DMS153 (cell line): ENCODE measurements around the gene GABARAPL1.
"Not testable (repeated sequence)": the region's sequence is repeated elsewhere in the genome, so short reads cannot be mapped to it uniquely, and the experiment has no call there.

Experiments
- DNase-seq: peaks from one replicate; lab custom pipeline; 2025; lab: John Stamatoyannopoulos, UW

Gene GABARAPL1

DNA sequence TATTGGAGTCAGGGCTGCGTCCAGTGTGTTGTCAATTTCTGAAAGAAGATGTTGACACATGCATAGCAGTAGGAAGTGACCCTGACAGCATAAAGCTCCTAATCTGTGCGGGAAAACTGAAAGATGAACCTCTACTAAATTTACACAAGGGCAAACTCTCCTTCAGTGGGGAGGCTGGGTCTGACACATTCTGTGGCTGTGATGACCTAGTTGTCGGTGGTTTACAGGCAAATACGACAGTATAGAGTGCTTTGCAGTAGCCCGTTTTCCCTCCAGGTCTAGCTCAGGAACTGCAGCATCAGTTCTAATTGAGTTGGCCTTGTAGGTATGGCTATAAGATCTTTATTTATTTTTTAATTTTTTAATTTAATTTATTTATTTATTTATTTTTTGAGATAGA is 14.8 kb upstream of the GABARAPL1 start:
- DNase-seq, result no peak

DNA sequence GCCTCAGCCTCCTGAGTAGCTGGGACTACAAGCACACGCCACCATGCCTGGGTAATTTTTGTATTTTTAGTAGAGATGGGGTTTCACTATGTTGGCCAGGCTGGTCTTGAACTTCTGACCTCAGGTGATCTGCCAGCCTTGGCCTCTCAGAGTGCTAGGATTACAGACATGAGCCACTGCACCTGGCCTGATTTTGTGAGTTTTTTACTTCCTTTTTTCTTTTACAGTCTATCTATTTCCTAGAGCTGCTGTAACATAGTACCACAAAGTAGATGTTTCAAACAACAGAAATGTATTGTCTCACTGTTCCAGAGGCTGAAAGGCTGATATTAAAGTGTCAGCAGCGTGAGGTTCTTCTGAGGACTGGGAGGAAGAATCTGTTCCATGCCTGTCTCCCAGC is 8.2 kb upstream of the GABARAPL1 start:
- not testable (repeated sequence) for DNase-seq

DNA sequence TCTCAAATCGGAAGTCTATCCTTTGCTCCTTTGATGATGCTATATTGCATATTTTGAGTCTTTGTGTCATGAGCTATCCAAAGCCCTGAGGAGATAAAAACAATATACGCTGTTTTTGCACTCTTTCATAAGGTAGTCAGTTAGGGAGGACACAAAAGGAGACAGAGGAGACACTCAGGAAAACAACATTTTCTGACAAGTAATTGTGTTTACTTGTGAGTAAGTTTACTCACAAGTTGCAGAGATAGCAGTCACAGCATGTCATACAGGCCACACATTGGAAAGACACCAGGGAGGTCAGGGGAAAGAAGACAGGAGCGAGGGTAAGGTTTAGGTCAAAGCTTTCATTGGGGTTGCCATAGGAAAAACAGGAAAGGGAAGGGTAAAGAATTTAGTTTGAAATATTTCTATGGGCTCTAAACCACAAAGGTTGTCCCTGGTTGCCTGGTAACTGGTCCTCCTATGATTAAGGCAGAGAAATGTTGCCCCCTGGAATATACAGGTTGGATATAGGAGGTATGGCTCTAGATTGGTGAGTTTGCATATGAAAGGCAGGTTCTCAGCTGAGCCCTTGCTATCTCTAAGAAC is 7.4 kb upstream of the GABARAPL1 start:
- DNase-seq, result no peak

DNA sequence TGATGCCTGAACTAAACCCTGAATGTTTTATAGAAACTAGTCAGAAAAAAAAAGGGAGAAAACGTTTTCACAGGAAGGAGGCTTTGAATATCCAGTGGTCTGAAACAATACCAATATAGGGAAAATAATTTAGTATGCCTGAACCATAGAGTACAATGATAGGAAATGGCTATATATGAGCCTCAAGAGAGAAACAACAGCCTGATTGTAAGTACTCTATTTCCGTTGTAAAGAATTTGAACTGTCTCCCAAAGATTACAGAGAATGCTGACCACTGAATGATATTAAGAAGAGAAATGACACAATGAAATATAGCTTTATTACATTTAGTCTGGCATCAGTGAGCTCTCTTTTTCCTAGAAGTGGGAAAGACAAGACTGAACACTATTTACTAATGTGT is 5.5 kb upstream of the GABARAPL1 start:
- no peak for DNase-seq

DNA sequence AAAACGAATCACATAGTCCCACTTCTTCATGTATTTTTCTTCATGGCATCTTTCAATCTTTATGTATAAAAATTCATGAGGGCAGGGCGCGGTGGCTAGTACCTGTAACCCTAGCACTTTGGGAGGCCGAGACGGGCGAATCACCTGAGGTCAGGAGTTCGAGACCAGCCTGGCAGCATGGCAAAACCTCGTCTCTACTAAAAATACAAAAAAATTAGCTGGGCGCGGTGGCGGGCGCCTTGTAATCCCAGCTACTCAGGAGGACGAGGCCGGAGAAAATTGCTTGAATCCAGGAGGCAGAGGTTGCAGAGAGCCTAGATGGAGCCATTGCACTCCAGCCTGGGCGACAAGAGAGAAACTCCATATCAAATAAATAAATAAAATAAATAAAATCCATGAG is 2.5 kb upstream of the GABARAPL1 start:
- no peak for DNase-seq

DNA sequence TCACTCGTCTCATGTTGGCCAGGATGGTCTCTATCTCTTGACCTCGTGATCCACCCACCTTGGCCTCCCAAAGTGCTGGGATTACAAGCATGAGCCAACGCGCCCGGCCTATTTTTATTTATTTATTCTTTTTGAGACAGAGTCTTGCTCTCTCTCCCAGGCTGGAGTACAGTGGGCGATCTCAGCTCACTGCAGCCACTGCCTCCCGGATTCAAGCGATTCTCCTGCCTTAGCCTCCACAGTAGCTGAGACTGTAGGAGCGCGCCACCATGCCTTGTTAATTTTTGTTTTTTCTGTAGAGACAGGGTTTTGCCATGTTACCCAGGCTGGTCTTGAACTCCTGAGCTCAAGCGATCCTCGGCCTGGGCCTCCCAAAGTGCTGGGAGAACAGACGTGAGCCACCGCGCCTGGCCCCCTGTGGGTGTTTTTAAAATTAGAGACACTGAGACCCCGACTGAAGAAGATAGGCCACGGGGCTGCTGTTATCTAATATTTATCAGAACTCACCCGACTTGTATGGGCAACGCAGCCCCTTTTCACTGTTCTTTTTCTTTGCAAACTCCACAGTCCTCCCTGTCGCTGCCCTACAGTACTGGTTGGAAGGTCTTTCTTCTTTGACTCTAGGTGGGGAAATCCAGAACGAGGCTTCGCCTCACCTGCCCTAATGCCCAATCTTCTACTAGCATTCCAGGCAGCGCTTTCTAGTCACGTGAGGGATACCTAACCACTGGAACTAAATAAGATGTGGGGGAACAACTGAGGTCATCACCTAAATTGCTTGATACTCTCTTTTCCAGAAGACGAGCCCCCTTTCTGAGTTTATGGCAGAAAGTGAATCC is 1.4 kb upstream of the GABARAPL1 start:
- no peak for DNase-seq

DNA sequence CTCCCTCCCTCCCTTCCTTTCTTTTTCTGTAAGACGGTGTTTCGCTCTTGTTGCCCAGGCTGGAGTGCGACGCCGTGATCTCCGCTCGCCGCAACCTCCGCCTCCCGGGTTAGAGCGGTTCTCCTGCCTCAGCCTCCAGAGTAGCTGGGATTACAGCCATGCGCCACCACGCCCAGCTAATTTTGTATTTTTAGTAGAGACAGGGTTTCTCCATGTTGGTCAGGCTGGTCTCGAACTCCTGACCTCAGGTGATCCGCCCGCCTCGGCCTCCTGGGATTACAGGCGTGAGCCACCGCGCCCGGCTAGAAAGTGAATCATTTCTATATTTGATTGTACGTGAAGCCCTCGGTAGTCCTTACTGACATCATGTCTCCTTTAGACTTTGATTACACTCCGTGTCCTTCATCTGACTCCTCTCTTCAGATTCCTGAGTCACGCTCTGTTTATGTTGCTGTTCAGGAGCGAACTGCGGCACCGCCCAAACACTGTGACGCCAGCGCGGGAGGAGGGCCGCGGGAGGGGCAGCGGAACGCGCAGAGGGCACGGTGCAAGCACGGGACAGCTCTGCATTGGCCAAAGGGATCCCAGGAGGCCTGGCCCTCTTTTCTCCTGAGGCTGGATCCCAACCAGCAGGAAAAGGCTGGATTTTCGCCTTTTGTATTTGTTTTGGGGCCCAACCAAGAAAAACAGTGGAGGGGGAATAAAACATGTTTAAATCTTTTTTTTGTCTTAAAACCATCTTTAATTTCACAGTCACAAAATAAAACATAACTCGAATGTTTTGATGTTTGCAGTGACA is 538 bp upstream of the GABARAPL1 start:
- DNase-seq, result peak; percentile 97

DNA sequence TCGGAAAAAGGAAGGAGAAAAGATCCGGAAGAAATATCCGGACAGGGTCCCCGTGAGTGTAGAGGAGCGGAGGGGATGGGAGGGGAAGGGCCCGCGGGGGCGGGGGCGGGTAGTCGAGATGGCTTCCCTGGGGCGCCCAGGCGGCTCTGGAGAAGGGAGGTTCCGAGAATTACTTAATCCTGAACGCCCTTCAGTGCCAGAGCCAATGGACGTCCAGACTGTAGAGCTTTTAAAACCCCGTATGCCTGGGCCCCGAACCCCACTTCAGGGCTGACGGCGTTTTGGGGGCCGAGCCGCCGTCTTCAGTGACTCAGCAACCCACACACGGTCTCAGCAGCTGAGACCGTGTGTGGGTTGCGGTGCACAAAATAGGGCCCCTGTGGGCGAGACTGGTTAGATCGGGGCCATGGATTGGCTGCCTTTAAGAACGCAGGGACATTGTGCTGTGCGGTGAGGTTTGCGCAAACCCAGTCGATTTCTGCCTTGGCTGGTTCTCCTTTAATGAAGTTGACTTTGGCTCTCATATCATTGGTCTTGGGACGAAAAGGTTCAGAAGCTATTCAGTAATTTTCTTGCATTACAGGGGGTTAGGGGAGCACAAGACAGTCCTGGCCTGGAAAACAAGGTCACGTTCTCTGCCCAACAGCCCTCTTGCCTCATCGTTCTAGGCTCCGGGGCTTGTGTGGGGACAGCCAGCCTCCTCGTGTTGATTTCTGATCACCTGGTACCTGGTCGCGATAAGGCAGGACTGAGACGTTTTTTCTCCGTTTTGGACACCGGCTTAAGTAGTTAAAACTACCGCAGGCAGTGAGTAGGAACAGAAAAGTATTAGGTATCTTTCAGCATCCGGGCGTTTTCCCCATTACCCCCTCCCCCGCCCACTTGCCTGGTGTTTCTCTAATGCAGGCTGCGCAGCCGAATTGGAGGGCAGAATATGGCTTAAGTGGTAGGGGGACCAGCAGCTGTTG is 775 bp downstream of the GABARAPL1 start:
- DNase-seq, result no peak

DNA sequence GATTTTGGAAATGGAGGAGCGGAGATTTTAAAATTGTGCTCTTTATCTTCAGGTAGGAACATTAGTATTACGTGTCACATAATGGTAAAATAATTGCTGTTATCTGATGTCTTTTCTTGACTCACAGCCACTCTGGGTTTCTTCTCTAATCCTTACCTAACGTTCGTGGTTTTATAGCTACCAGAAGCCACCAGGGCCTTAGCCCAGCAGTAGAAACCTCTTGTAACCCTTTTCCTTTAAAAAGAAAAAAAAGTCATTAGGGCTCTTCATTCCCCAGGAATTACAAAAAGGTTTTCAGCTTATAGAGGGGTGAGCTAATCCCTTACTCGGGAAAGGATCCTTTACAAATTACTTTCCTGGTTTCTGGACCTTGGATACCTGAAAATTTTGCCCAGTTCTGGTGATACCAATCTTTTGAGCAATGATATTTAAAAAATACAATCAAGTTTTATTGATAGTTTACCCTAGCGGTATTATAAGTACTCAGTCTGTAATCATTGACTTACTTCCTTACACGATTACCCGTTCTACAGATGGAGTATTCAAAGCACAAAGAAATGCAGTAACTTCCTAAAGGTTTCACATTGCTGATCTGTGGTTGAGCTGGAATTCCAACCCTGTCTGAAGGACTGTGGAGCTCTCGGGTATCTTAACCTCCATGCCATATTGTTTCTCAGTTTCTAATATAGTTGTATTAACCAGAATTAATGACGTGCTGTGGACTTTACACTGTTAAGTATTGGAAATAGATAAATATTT is 1.6 kb downstream of the GABARAPL1 start:
- no peak for DNase-seq

DNA sequence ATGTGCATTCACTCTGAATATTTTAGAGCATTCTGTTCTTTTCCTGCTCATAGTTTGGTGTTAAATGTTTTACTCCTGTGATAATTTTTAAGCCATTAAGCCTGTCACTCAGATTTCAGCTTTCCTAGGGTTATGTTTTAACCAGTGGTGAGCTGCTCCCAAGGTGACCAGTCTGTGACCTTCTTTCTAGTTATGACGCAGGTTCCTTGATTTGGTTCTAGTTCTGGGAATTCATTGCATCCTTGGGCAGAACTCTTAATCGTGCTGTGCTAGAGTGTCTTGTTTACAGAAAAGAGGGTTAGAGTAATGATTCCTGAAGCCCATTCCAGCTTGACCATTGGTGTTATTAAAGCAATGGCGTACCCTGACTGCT is 2.2 kb downstream of the GABARAPL1 start:
- DNase-seq, result no peak

DNA sequence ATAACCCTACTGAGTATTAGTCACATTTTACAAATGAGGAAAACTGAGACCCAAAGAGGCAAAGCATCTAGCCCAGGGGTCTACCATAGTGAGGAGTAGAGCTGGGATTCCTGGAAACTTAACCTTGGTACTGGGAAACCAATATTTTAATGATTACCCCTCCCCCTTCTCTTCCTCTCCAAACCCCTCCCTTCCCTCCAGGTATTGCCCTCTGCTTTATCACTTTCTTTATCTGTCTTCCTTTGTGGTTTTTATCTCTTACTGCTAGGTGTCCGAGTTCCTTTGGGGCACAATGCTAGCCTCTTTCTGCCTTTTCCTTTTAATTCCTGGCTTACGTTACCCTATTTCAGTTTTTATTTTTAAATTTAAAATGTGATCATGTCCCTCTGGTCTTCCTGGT is 2.8 kb downstream of the GABARAPL1 start:
- no peak for DNase-seq

DNA sequence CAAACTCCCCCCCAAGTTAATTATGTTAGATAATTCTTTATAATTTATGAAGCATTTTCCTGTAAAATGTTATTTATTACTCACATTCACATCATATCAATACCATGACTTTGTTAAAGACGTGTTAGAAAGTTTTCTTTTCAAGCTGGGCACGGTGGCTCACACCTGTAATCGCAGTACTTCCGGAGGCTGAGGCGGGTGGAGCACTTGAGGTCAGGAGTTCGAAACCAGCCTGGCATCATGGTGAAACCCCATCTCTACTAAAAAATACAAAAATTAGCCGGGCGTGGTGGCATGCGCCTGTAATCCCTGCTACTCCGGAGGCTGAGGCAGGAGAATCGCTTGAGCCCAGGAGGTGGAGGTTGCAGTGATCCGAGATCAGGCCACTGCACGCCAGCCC is 3.3 kb downstream of the GABARAPL1 start:
- not testable (repeated sequence) for DNase-seq

DNA sequence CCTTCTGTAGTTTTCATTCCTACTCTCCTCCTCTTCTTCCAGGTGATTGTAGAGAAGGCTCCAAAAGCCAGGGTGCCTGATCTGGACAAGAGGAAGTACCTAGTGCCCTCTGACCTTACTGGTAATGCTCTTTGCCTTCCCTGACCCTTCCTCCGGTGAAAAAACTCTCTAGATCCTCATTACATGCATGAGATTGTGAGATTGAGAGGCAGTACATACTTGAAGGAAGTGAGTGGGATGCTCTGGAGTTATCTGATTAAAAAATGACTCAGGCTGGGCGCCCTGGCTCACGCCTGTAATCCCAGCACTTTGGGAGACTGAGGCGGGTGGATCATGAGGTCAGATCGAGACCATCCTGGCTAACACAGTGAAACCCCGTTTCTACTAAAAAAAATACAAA is 5.3 kb downstream of the GABARAPL1 start:
- no peak for DNase-seq

DNA sequence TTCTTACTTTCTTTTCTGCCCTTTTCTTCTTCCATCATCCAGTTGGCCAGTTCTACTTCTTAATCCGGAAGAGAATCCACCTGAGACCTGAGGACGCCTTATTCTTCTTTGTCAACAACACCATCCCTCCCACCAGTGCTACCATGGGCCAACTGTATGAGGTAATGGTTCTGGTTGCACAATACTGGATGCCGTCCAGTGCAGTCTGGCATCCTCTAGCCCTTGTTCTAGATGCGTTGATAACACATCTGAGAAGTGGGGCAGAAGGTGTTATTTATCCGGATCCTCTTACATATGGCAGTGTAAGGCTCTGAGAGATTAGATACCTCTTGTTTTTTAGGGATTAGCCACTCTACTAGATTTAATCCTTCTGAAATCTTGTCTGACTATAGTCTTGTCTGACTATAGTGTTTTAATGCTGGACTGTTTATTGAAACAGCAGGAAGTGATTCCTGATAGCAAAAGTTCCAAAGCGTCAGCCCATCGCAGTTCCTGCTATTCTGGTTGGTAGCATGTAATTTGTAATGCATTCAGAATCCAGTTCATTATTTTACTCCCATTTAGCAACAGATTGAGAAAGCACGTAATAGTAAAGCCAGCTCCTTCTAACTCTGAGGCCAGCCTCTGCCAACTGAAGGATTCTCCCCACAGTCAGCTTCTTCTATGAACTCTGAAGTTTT is 7.9 kb downstream of the GABARAPL1 start:
- no peak for DNase-seq

DNA sequence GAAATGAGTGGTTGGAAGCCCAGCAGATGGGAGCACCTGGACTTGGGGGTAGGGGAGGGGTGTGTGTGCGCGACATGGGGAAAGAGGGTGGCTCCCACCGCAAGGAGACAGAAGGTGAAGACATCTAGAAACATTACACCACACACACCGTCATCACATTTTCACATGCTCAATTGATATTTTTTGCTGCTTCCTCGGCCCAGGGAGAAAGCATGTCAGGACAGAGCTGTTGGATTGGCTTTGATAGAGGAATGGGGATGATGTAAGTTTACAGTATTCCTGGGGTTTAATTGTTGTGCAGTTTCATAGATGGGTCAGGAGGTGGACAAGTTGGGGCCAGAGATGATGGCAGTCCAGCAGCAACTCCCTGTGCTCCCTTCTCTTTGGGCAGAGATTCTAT is 9.2 kb downstream of the GABARAPL1 start:
- no peak for DNase-seq

DNA sequence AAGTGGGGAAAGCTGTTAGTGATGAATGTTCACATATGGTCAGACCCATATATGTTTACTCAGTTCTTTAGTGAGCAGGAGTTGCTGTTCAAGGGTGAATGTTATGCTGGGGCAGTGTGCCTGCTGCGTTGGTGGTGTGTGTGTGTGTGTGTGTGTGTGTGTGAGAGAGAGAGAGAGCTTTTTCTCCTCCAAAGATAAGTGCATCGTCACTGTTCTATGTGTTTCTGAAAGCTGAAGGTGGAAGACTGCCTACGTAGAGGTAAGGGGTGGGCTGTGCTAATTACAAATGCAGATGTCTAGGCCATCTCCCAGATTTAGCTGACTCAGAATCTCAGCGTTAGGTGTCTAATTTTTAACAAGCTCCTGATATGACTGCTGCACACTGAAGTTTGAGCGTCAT is 10.5 kb downstream of the GABARAPL1 start:
- no peak for DNase-seq

DNA sequence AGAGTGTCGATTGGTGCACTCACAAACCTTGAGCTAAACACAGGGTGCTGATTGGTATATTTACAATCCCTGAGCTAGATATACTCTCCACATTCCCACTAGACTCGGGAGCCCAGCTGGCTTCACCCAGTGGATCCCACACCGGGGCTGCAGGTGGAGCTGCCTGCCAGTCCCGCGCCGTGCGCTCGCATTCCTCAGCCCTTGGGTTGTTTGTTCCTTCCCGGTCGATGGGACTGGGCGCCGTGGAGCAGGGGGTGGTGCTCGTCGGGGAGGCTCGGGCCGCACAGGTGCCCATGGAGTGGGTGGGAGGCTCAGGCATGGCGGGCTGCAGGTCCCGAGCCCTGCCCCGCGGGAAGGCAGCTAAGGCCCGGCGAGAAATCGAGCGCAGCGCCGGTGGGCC is 12.7 kb downstream of the GABARAPL1 start:
- not testable (repeated sequence) for DNase-seq

DNA sequence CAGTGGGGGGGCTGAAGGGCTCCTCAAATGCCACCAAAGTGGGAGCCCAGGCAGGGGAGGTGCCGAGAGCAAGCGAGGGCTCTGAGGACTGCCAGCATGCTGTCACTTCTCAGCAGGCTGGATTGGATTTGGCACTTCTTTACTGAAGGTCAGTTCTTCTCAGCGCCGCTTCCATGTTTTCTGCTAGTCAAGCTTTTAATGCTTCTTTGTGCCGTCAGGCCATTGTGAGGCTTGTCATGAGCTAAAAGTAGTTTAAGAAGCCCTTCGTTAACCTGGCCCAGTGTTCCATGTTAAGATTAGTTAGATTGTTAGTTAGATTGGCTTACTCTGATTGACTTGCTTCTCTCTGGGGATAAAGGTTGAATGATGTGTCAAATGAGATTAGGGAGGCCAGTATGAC is 13.4 kb downstream of the GABARAPL1 start:
- DNase-seq, result no peak

DNA sequence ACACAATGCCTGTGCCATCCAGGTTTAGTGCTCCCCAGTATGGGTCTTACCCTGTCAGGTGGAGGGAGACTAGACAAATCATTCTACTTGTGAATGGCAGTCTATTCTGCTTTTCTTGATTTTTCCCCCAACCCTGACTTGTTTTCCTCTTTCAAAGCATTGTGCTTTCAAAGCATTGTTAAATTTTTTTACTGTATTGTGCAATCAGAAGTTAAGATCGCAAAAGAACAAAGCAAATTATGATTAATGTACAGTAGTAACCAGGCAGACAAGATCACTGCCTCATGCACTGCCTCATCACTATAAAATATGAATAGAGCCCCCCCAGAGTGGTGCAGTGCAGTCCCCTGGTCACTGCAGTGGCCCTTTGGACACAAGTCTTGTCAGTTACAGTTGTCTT is 14.1 kb downstream of the GABARAPL1 start:
- no peak for DNase-seq

DNA sequence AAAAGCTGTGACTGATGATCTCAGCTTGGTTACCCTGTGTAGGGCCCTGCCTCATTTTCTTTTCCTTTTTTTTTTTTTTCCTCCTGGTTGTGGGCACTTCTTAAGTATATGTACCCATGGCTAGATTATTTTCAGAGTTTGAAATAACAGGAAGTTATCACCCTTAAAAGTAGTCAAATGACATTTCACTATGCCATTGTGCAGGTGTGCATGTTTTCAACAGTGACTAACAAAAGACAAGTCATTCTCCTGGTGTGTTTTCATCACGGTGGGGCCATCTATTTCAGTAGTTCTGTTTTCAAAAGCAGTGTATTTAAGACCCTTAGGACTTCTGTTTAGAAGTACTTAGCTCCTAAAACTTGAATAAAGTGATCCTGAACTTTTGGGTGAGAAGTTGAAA is 15.0 kb downstream of the GABARAPL1 start:
- DNase-seq, result no peak

DNA sequence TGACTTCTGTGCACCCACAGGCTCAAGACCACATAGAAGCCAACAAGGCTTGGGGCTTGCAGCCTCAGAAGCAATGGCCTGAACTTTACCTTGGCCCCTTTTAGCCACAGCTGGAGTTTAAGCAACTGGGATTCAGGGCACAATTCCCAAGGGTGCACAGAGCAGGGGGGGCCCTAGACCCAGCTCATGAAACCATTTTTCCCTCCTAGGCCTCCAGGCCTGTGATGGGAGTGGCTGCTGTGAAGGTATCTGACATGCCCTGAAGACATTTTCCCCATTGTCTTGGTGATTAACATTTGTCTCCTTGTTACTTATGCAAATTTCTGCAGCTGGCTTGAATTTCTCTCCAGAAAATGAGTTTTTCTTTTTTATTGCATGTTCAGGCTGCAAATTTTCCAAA is 21.9 kb downstream of the GABARAPL1 start:
- no peak for DNase-seq
